GM18858 (cell line): ENCODE measurements around the gene VAMP2.

Source experiments
- ATAC-seq: cut with Tn5 transposase; IDR thresholded peaks from one replicate; pipeline ENCODE4 v1.9.1; 2021; ENCODE audit not compliant: unreplicated experiment

Gene VAMP2

DNA sequence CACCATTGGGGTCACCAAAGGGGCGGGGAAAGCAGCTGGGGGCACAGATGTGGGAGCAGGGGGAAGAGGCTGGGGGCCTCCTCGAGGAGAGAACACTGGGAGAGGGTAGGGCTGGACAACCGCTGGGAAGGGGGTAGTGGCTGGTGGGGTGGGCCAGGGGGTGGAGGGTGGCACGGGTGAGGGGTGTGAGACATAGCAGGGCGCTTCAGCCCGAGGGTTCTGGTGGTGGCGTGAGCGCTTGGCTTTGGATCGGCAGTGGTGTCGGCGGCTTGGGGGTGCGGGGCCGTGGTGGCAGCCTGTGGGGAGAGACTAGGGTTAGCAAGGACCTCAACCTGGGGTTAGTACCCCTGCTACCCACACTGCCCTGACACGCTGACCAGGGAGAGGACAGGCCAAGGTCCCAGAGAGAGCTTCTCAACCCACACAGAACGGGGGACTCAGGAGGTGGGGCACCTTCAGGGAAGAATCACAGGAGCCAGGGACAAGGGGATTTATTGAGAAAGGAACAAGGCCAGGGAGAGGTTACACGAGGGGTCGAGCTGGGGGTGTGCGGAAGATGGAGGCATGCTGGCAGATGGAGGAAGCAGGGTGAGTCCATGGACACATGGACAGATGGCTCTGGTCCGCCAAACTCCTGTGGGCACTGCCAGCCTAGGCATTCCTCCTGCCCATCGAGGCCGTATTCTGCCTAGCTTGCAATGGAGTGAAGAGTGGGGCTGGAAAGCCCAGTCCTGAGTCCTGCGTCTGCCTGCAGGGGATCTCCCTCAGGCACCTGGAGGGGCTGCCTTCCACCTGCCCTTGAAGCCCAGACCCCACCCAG, 19.0 kb downstream of the VAMP2 start:
- no peak for ATAC-seq

DNA sequence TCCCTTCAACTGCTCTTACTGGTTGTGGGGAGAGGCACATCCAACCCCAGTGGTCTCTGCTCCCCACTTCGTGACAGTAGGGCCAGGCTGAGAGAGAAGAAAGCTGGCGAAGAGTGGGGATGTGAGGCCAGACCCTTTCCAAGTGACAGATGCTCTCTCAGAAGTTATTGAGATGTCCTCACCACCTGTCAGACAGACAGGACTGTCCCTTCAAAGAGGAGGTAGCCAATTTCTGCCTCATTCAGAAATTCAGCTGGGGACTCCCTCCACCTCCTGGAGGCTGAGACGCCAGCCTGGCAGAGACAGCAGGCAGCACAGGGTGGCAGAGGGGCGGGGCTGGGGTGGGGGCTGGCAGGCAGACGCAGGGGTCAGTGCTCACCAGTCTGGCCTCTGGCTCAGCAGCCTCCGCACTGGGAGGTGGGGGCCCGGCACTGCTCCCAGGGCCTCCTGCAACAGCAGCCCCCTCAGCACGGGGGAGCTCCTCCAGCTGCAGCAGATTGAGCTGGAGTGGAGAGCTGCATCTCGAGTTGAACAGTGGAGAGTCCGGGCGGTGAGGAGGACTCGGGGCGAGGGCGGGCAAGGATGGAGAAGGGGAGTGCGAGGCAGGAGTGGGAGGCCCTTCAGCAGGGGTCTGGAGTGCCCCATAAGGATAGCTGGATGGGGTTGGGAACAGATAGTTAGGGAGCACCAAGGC, 19.7 kb downstream of the VAMP2 start:
- no peak for ATAC-seq

DNA sequence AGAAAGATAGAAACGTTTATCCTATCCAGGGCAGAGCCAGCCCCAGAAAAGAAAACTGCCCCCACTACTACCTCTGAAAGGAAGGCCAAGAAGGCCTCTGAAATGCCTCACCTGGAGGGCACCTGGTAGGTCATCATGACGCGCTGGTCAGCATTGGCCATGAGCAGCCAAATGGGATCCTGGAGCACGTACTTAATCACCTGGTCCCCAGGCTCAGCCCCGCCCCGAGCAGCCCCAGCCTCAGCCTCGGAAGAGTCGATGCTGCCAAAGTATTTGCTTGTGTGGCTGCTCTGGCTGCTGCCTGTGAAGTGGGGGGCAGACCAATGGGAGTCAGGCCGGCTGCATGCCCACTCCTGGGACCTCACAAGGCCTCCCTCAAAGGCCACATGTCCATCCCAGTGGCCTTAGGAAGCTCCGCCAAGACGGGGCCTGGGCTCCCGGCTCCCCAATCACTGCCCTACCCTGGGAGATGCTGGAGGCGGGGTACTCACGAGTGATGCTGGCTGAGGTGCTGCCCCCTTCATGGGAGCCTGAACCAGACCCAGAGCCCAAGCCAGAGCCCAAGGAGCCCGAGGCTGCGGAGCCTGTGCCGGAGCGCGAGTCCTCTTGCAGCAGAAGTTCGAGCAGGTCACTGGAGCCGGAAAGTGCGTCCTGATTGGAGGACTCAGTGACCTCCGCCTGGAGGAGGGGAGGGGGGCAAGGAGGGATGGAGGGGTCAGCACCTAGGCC, 20.4 kb downstream of the VAMP2 start:
- no peak for ATAC-seq

DNA sequence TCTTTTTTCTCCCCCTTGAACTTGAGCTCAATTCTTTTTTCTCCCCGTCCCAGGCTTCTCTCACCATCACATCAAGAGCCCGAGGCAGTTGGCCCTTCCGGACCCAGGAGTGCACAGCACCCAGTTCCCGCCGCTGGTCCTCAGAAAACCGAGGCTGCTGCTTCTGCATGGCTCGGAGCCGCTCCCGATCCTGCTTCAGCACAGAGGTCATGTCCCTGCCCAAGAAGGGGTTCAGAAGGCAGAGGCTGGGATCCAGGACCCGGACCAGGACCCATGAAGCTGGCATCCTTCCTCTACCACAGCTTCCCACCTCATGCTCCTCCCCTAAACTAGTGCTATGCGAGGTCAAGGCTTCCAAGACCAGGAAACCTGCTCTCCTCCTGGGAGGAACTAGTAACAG, 21.0 kb downstream of the VAMP2 start:
- no peak for ATAC-seq

DNA sequence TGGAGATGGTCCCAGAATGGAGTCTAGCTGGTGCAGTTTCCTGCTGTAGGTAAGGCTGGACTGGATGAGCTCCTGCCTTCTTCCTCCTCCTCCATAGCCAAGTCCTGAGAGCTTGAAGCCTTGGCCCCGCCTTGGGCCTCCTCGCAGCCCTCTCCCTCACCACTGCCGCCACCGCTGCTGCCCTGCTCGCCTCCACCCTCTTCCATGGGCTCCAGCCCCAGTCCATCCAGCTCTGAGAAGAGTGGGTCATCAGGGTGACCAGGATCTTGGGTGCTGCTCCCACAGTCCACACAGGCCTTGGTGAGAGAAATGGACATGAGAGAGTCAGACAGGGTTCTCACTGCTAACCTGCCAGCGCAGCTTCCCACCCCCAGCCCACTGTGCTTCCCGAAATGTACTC, 21.7 kb downstream of the VAMP2 start:
- no peak for ATAC-seq

DNA sequence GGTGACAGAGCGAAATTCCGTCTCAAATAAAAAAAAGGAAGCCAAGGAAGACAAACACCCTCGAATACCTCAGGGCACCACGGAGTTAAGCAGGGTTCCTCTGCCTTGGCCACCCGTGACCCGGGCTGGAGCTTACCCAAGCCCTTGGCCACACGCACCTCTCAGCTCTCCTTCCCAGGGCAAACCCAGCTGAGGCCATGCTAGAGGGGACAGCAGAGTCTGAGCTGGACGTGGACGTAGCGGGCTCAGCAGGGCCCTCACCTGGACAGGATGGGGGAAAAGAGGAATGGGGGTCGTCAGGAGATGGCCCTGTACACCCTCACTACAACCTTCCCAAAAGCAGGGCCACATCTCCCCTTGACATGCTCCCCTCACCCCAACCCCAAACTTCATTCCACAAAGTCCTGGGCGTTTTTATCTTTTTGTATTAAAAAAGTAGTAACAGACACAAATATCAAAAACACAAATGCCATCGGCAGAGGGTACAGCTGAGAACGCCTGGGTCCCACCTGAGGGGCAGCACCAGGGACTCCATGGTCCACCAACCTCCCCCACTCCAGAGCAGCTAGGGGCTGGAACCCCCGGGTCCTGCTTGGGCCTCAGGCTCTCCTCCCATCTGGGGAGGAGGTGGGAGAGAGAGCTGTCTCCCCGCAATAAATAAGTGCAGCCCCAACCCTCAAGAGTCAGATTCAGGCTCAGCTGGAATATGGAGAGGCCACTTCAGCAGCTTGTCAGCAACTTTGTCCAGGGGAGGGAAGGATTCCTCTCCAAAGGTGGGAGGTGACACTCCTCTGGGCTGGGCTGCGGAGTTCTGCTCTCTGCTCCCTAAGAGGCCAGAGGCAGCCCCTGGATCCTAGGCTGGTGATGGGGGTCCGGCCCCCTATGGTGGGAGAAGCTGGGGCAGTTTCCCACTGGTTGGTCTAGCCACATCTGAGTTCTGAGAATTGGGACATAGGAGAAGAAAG, 22.4 kb downstream of the VAMP2 start:
- no peak for ATAC-seq

DNA sequence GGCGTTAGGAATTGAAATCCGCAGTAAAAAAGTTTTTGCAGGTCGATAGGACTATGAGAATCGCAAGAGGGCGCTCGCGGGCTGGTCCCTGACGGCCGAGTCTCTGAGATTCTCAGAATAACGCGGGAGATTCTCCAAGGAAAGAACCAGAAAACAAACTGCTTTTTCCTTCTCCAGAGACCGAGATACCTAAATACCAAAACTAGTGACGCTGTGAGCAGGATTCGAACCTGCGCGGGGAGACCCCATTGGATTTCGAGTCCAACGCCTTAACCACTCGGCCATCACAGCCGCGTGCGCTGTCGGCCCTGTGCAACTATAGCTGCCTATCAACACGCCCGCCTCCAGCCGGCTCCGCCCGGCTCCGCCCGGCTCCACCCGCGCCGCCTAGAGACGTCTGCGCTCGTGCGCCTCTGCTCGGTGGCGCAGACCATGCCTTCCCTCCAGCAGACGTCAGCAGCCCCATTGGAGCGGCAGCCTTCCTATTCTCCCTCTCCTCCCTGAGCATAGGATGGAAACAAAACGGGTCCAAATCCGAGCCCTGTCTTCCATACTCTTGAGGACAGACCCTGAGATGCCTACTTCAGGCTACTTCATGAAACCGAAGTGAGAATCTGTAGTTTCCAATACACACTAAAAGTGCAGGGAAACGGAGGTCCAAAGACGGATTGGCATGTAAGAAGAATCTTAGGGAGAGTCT, 23.9 kb downstream of the VAMP2 start:
- ATAC-seq = peak; percentile 65

DNA sequence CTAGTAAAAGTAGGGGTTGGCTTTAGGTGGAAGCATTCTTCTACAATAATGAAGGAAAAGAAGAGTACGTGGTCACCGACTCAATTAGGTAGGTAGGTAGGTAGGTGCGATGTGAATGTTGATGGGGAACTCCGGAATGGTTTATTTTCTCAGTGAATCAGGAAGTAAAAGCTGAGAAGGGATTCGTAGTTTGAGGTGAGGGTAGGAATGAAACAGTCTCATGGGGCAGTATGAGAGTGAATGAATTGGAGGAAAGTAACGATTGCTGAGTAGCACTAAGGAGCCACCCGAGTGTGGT, 24.4 kb downstream of the VAMP2 start:
- ATAC-seq = no peak

DNA sequence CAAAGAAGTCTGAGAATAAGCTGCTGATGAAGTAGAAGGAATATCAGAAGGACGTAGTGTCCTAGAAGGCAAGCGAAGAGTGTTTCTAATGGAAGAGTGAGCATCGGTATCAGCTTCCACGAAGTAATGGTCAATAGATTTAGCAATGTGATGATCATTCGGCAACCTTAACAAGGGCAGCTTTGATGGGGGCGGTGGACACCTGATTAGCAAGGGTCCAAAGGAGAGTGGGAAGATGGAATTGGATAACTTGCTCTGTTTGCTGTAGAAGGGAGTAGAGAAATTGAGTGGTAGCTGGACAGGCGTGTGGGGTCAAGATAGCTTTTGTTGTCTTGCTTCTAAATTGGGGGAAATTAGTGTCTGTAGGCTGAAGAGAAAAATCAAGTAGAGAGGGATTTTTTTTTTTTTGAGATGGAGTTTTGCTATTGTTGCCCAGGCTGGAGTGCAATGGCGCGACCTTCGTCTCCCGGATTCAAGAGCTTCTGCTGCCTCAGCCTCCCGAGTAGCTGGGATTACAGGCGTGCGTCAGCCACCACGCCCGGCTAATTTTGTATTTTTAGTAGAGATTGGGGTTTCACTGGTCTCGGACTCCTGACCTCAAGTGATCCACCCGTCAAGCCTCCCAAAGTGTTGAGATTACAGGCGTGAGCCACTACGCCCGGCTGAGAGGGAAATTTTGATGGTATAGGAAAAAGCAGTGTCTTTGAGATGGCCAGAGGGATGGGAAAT, 24.9 kb downstream of the VAMP2 start:
- no peak for ATAC-seq

DNA sequence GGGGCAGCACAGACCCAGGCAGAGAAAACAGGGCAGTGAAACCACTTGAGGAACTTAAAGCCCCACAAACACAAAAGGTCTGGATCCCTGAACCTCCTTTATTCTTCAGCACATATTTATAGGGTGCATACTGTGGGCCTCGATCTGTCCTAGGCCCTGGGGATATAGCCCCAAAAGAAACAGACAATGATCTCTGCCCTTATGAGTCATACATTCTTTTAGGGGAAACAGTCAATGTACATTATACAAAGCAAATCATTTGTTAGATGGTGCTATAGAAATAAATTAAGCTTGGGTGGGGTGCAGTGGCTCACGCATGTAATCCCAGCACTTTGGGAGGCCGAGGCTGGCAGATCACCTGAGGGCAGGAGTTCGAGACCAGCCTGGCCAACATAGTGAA, 28.8 kb downstream of the VAMP2 start:
- ATAC-seq = no peak

DNA sequence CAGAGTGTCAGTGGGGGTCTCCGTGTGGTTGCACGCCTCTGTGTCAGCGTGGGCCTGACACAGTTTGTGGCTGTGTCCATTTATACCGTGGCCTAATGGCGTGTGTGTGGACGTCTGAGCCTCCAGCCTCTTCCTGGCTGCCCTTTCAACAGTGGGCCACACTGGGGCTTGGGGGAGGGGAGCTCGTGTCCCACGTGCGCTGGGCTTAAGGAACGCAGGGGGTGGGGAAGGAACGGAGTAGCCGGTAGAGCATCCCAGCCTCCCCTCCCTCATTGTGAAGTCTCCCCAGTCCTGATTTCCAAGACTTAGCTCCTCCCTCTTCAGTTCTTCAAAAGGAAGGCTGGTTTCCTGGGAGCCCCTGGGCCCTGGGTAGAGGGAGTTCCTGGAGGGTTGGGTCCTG, 29.3 kb downstream of the VAMP2 start:
- no peak for ATAC-seq

DNA sequence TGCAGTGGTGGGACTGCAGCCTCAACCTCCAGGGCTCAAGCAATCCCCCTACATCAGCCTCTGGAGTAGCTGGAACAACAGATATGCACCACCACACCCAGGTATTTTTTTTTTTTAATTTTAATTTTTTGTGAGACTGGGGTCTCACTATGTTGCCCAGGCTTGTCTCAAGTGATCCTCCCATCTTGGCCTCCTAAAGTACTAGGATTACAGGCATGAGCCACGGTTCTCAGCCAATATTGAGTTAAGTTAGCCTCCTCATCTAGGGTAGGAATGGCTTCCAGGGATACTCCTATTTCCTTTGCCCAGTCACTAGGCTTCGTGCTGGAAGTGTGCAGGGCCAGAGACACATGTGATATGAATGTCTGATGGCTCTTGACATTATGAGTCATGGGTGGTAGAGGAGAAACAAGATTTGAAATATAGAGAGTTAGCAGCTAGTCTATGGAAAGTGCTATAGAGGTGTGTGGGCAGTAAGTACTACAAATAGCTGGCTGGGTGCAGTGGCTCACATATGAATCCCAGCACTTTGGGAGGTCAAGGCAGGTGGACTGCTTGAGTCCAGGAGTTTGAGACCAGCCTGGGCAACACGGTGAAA, 30.8 kb downstream of the VAMP2 start:
- ATAC-seq = no peak

DNA sequence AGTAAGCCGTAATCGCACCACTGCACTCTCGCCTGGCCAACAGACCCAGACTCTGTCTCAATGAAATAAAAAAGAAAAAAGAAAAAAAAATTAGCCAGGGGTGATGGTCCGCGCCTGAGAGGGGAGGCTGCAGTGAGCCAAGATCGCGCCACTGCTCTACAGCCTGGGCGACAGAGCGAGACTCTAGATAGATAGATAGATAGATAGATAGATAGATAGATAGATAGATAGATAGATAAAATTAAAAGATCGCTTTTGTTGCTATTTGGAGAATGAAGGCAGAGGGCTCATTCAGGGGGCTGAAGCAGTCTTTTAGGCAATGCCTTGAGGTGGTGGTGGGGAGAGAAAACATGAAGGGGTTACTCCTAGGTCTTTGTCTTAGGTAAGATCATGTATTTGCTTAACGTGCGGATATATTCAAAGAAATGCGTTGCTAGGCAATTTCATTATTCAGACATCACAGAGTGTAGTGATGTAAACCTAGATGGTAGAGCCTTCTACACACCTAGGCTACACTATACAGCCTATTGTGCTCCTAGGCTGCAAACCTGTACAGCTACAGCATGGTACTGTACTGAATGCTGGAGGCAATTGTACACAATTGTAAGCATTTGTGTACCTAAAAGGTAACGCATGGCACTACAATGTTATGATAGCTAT, 34.5 kb downstream of the VAMP2 start:
- no peak for ATAC-seq

DNA sequence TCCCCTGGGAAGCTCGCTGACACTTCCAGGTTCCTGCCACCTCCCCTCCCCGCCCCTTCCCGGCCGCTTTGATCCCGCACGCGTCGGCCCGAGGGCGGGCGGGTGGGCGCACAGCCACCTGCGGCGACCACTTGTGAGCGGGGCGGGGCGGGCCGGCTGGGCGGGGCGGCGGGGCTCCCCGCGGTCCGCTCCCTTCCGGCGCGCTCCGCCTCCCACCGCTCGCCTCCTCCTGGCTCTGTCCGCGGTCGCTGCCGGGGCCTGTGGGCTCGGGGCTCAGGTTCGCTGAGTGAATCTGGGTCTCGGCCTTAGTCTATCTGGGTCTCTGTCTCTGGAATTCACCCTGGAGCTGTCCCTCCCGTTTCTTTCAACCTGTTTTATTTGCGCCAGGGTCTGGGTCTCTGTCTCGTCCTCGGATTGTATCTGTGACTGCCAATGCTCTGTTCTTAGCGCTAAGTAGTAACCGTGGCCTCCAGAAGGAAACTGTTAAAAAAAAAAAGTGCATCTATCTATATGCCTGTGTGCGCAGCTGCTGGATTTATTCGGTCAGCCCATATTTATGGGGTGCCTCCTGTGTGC, 36.2 kb downstream of the VAMP2 start:
- ATAC-seq = no peak

DNA sequence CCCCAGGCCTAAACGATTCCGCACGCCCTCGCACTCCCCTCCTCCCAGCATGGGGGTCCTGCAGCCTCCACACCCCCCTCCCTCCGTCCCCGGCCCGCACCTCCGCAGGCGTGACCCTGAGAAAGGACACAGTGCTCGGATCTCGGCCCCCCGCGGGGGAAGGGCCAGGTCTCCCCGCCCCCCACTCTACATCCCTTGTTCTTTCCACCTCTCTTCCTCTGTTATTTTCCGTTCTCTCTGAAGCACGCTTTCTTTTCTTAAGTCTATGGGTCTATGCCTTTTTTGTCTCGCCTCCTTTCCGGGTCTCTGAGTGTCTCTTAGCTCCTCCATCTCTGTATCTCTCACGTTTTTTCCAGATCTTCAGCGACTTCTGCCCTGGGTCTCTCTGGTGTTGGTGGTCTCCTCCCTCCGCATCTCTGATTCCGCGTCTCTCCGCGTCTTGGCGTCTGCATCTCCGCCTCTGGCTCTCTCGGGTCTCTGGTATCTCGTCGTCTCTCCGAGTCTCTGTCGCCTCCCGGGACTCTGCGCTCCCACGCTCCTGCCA, 36.7 kb downstream of the VAMP2 start:
- ATAC-seq = no peak

DNA sequence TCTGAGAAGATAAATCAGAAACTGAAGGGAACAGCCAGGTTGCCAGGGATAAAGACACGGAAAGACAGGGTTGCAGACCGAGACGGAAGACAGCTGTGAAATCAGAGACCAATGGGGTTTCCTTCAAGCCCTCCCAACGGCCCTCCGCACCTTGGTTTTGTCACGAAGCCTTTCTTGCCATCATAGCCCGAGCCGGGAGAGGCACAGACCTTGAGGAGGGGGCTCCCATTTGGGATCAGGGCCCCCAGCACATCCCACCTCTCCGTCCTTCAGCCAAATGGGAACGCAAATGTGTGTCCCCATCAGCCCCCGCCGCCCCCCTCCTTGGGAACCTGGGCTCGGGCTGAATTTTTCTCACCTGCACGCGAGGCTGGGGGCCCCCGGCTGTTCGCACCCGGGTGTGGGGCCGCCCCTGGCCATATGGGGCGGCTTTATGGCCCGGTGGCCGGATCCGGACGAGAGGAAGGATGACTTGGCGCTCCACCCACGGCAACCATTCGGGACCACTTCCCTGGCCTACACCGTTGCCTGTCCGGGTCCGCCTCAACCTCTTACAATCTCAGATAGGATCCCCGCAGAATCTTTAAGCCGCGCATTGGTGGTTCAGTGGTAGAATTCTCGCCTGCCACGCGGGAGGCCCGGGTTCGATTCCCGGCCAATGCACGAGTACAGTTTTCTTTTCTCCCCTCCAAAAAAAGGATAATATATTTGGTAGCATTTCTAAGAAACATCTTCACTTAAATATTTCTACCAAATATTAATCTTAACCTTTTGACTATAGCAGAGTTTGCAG, 37.4 kb downstream of the VAMP2 start:
- no peak for ATAC-seq

DNA sequence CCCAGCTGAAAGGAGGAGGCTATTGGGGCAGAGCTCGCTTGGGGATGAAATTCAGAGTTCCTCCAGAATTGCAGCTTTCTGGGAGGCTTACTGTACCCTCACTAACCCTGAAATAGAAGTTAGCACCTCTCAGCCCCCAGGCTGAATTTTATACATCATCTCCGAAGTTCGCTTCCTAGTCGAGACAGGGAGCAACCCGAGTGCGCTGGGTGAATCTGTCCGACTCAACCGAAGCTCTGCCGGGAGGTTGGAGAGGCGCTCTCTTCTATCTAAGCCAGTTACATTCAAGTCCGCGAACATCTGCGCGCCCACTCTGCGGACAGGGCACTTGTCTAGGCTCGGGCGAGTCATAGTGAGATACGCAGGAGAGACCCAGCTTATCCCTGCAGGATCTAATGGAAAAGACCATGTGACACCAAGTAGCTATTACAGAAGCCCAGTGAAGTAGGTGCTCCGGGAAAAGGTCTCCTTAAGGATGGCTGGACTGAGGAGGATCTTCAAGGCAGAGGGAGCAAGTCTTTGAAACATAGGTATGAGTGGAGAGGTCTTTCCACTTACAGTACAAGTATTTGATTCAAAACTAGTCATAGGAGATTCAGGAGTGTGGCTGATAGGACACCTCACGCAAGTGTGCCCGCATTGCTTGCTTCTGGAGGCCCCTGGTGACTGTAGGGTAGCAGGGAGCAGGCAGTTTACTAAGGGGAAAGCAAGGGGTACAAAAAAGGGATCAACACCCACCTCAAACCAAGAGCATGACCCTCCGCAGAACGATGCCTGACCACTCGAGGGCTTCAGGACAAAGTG, 38.2 kb downstream of the VAMP2 start:
- ATAC-seq = no peak
